ENCODE data around the gene NOS3.

NOS3 gene

DNA sequence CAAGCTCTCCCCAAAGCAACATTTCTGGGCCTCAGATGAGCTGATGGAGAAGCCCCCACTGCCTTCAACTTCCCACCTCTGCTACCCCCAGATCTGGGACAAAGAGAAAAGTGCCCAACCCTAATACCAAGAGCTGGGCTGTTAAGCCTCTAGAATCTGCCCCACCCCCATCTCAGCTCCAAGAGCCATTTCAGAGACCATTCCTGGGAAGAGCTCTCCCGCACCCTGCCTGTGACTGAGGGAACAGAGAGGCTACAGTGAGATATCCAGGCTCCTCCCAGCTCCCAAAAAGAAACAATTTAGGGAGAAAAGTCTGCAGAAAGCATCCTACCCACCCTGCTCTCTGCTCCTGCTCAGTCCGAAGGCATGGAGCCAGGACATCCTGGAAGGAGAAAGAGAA lies 10.2 kb upstream of the NOS3 start:
- DNase-seq = no peak

DNA sequence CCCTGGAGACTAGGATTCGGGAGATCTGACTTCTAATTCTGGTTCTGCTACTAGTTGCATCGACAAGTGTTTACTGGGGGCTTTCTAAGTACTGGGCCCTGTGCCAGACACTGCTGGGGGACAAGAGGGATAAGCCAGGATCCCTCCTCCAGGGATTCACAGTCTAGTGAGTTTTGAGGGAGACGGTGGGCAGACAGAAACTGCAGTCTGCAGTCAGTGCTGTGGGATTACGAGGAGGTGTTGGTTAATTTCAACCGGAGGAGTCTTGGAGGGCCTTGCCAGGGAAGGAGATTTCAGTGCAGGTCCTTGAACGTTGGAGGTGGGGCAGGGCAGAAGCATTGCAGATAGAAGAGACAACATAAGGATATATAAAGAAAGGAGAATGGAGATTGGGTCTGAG lies 9.2 kb upstream of the NOS3 start:
- no peak for DNase-seq

DNA sequence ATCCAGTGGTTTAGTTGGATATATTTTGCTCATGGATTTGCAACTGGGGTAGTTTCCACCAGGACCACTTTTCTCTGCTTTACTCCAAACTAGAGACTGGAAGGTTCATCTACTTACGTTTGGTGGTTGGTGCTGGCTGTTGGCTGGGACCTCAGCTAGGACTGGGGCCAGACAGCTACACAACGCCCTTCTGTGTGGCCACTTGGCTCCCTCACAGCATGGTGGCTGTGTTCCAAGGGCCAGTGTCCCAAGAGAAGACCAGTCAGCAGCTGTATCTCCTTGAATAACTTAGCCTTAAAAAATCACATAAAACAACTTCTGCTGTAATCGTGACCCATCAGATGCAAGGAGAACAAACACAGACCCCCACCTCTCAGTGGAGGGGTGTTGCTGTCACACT lies 8.5 kb upstream of the NOS3 start:
- DNase-seq = no peak

DNA sequence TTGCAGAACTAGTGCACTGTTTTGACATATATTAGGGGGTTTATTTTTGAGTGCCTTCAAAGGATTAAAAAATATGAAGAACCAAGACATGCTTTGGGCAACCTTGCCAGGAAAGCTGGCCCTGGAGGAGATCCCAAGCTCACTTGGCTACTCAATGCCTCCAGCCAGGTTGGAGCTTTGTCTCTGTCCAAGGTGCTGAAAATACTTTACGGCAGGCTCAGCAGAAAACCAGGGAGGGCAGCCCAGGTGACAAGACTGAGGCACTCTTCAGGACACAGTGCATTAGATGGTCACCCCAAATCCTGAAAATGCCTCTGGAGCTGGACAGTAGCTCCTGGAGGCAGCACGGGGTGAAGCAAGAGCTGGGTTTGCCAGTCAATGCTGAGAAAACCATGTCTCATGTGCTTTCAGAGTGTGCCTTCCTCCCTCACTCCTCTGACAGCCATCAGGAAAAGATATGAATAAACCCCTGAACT lies 6.9 kb upstream of the NOS3 start:
- DNase-seq = peak; percentile 29

DNA sequence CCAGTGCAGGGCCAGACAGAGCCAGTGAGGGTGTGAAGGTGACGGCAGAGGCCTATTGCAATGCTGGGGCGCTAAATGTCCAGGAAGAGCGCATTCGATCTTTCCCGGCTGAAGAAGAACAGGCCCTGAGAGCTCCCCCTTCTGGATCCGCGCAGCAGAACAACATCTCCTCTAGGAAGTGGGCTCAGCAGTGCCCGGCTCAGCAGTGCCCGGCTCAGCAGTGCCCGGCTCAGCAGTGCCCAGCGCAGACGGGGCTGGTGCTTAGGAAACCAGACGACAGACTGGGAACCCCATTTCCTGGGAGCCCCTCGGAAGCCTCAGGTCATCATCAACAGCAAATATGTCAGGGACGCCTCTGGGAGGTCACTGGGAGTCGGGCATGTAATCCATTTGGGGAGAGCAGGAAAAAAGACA lies 4.7 kb upstream of the NOS3 start:
- DNase-seq = peak; percentile 52

DNA sequence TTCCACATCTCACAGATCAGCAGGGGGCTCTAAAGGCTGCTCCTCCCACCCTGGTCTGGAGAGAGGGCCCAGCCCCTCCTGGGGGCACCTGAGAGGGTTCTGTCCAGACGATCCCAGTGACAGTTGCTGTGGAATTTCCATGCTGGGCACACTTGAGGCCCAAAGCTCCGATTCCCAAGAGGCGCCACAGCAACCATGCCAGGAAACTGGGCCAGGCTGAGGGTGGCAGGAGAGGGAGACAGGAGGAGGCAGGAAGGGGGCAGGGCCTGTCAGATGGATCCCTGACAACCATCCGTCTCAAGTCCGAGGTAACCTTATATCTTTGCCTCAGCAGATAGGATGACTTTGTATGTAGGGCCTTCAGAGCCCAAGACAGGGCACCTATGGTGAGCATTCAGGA lies 4.3 kb upstream of the NOS3 start:
- DNase-seq = no peak

DNA sequence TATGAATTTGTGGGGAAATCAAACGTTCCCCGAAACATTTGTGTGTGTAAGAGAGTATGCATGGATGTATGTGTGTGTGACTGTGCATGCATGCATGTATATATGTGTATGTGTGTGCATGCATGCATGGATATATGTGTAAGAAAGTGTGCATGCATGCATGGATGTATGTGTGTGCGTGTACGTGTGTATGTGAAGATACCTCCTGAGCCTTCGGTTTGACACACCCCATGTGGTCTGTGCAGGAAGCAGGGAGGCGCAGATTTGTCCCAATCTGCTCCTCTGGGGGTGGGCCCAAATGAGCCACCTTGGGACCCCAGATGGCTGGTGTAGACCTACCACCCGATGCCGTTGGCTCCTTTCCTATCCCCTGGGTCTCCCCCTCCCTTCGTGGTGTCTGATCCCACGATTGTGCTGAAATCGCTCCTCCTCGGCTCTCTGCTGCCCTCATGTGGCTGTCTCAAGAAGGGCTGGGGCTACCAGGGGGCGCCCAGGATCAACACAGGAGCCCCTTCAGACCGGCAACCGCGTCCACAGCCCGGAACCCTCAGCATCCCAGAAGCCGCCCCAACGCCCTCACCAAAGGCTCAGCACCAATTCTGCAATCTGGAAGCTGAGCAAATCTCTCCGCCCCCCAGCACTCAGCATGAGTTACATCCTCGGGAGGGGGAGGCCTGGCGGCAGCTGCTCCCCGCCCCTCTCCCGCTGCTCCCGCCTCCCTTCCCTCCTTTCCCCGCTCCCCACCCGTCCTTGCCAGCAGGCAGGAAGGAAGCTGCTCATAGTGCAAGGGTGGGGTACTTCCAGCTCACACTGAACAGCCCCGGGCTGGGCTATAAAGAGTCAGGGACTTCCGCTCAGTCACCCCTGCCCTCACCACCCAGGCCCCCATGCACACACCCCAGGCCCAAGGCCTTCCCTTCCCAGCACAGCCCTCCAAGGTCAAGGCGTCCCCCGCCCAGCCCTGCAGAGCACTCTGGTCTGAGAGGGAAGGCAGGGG lies 2.3 kb upstream of the NOS3 start:
- DNase-seq = peak; percentile 57

DNA sequence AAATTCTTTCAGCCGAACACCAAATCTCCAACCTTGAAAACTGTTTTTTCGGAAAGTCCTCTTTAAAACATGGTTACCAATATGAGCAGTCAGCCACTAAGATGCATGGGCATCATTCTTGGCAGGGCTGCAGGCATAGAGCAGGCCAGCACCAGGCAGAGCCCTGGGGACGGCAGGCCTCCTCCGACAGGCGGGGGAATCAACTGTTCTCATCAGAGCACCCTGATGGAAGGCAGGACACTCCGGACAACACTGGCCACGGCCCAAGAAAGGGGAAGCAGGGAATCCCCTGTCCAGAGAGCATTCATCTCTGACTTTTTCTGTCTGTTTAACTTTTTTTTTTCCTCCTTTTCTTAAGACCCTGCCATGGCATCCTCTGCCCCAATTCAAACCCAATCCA lies 1.4 kb upstream of the NOS3 start:
- DNase-seq = no peak

DNA sequence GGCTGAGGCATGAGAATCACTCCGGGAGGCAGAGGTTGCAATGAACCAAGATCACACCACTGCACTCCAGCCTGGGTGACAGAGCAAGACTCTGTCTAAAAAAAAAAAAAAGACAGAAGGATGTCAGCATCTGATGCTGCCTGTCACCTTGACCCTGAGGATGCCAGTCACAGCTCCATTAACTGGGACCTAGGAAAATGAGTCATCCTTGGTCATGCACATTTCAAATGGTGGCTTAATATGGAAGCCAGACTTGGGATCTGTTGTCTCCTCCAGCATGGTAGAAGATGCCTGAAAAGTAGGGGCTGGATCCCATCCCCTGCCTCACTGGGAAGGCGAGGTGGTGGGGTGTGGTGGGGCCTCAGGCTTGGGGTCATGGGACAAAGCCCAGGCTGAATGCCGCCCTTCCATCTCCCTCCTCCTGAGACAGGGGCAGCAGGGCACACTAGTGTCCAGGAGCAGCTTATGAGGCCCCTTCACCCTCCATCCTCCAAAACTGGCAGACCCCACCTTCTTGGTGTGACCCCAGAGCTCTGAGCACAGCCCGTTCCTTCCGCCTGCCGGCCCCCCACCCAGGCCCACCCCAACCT lies 1.3 kb downstream of the NOS3 start:
- no peak for DNase-seq

DNA sequence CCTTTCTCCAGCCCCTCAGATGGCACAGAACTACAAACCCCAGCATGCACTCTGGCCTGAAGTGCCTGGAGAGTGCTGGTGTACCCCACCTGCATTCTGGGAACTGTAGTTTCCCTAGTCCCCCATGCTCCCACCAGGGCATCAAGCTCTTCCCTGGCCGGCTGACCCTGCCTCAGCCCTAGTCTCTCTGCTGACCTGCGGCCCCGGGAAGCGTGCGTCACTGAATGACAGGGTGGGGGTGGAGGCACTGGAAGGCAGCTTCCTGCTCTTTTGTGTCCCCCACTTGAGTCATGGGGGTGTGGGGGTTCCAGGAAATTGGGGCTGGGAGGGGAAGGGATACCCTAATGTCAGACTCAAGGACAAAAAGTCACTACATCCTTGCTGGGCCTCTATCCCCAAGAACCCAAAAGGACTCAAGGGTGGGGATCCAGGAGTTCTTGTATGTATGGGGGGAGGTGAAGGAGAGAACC lies 2.1 kb downstream of the NOS3 start:
- no peak for DNase-seq

DNA sequence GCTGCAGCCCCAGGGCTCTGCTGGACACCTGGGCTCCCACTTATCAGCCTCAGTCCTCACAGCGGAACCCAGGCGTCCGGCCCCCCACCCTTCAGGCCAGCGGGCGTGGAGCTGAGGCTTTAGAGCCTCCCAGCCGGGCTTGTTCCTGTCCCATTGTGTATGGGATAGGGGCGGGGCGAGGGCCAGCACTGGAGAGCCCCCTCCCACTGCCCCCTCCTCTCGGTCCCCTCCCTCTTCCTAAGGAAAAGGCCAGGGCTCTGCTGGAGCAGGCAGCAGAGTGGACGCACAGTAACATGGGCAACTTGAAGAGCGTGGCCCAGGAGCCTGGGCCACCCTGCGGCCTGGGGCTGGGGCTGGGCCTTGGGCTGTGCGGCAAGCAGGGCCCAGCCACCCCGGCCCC lies 2.7 kb downstream of the NOS3 start:
- DNase-seq = no peak

DNA sequence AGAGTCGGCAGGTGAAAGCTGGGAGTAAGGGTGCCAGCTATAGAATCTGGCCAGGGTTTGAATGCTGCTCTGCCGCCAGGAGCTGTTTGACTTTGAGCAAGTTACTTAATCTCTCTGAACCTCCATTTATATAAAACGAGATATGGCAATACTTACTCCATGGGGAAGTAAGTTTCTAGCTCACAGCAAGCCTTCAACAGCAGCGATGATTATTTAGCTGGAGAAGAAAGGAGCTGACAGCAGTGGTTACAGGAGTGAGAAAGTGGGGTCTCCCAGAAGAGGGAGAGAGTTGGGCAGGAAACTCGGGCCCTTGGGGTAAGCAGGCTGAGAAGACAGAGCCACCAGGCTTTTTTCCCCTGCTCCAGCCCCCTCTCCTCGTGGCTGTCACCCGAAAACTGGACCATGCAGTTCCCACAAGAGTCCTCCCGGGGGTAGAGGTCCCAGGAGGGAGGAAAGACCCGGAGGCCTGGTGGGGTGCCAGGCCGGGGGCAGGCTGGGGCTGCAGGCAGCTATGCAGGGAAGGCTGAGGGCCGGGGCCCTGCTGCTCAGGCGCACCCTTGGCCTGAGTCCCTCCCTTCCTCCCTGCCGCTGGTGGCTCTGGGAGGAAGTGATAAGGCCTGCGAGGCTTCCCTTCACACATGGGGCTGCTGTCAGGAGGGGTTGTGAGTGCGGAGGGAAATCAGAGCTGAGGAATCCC lies 3.5 kb downstream of the NOS3 start:
- no peak for DNase-seq

DNA sequence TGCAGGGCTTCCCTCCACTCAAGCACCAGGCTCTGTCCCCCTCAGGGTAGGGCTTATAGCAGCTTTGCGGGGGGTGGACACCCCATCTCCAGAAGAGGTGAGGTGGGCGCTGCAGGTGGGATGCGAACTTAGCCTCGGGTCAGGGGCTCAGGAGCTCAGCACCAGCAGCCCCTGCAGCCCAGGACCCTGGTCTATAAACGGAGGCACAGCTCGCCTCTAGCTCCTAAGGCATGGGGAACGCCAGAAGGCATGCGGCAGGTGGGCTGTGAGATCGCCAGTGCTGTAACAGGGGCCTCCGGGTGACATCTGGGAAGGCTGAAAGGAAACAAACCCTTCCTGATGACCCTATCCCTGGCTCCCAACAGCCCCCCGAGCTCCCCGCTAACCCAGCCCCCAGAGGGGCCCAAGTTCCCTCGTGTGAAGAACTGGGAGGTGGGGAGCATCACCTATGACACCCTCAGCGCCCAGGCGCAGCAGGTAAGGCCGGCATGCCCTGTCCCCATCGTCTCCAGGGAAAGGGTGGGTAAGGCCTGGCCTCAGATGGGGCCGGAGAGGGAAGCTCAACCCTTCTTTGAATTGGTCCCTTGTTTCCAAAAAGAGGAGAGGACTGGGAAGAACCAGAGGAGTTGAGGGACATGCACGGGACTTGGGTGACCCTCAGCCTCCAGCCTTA lies 4.2 kb downstream of the NOS3 start:
- no peak for DNase-seq

DNA sequence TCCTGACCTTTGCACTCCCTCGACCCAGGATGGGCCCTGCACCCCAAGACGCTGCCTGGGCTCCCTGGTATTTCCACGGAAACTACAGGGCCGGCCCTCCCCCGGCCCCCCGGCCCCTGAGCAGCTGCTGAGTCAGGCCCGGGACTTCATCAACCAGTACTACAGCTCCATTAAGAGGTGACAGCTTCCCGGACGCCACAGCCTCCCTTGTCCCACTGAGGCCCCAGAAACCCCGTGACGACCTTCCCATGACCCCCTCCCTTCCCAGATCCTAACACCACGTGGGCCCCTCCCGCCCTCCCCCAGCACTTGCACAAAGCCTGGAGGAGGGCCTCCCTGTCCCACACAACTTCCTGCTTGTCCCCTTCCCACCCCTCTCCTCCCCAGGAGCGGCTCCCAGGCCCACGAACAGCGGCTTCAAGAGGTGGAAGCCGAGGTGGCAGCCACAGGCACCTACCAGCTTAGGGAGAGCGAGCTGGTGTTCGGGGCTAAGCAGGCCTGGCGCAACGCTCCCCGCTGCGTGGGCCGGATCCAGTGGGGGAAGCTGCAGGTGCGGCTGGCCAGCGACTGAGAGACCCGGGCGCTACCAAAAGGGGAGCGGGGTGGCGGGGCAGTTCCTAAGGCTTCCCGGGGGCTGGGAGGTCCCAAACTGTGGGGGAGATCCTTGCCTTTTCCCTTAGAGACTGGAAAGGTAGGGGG lies 5.7 kb downstream of the NOS3 start:
- no peak for DNase-seq

DNA sequence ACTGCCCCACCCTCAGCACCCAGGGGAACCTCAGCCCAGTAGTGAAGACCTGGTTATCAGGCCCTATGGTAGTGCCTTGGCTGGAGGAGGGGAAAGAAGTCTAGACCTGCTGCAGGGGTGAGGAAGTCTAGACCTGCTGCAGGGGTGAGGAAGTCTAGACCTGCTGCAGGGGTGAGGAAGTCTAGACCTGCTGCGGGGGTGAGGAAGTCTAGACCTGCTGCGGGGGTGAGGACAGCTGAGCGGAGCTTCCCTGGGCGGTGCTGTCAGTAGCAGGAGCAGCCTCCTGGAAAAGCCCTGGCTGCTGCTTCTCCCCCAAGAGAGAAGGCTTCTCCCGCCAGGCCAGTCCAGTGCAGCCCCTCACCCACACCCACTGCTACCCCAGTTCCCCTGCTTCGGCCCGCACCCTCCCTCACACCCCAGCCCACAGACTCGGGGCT lies 6.3 kb downstream of the NOS3 start:
- DNase-seq = no peak

DNA sequence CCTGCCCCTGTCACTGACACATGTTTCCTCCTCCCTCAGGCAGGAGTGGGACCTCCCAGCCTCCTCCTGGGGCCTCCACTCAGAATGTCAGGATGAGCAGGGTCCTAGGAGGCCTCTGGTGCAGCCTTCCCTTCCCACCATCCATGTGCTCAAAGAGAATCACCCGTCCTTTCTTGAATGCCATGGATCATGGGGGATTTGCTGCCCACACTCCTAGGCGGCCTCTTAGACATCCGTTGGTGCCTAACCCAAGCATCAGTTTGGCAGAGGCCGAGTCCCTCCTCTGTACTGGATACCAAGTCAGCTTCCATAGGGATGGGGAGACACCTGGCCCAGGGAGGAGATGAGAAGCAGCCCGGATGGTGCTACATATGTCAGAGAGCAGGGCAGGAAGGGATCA lies 7.0 kb downstream of the NOS3 start:
- no peak for DNase-seq

DNA sequence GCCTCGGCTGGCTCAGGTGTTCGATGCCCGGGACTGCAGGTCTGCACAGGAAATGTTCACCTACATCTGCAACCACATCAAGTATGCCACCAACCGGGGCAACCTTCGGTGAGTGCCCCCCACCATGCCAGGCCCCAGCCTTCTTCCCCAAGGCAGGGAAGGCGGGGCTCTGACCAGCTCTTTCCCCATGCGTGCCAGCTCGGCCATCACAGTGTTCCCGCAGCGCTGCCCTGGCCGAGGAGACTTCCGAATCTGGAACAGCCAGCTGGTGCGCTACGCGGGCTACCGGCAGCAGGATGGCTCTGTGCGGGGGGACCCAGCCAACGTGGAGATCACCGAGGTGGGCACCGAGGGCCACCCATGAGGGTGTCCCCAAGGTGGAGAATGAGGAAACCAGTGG lies 7.5 kb downstream of the NOS3 start:
- DNase-seq = no peak

DNA sequence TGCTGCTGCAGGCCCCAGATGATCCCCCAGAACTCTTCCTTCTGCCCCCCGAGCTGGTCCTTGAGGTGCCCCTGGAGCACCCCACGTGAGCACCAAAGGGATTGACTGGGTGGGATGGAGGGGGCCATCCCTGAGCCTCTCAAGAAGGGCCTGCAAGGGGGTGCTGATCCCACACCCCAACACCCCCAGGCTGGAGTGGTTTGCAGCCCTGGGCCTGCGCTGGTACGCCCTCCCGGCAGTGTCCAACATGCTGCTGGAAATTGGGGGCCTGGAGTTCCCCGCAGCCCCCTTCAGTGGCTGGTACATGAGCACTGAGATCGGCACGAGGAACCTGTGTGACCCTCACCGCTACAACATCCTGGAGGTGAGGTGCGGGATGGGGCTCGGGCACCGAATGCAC lies 8.2 kb downstream of the NOS3 start:
- DNase-seq = no peak

DNA sequence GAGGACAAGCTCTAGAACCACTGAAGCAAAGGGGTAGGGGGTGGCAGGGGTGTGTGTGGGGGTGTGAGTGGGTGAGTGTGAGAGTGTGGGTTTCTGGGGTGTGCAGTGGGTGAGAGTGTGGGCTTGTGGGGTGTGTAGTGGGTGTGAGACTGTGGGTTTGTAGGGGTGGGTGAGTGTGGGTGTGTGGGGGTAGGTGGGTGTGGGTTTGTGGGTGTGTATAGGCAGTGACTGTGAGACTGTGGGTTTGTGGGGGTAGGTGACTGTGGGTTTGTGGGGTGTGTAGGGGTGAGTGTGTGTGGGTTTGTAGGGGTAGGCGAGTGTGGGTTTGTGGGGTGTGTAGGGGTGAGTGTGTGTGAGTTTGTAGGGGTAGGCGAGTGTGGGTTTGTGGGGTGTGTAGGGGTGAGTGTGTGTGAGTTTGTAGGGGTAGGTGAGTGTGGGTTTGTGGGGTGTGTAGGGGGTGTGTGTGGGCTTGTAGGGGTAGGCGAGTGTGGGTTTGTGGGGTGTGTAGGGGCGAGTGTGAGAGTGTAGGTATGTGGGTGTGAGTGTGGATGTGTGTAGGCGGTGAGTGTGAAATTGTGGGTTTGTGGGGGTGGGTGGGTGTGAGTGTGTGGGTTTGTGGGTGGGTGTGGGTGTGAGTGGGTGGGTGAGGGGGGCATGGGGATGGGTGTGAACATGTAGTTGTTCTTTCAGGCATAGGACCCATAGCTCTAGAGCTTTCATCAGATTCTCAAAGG lies 8.8 kb downstream of the NOS3 start:
- peak; percentile 40 for DNase-seq

DNA sequence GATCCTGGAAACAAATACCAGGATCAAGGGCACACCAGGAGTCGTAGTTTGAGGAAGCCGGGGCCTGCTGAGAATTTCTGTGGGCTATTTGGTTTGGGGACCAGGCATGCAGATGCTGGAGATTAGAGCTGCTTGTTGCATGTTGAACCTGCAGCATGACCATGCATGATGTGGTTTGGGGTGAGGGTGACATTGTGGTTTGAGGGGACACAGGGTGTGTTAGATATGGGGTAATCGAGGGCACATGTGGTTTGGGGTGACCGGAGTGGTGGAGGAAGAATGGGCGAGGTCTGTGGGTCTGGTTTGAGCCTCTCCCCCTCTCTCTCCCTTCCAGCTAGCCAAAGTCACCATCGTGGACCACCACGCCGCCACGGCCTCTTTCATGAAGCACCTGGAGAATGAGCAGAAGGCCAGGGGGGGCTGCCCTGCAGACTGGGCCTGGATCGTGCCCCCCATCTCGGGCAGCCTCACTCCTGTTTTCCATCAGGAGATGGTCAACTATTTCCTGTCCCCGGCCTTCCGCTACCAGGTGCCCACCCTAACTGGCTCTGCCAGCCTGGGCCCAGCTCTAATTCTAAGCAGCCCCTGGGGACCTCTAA lies 10.2 kb downstream of the NOS3 start:
- no peak for DNase-seq

DNA sequence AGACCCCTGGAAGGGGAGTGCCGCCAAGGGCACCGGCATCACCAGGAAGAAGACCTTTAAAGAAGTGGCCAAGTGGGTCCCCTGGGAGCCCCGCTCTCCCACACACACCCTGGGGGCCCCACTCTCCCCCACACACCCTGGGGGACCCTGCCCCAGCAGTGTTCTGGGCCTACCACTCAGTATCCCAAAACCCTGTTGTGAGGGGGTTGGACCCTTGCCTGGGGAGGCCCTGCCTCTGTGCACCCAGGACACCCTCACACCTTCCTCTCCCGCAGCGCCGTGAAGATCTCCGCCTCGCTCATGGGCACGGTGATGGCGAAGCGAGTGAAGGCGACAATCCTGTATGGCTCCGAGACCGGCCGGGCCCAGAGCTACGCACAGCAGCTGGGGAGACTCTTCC lies 10.7 kb downstream of the NOS3 start:
- no peak for DNase-seq

All from CD4-positive, alpha-beta T cell treated with Interleukin-4 for 4 hours (primary cell).